Measurements from ENCODE around the gene WDR64.

Gene WDR64

GRCh38 chr1:241808265-241808664 lies 156.2 kb downstream of the WDR64 start:
- DNase-seq: no peak
- TF ChIP-seq CTCF (IDR thresholded peaks at IDR 0.05; ENCODE audit: low read depth, low read length, missing control alignments): no peak
- Histone ChIP-seq H3K27me3 (replicated peaks) (no peaks in the 10 kb centered on the region), H3K4me3 (ENCODE audit: low read depth, low read length) (no peak overlapping the region), H3K36me3 (replicated peaks) (no peaks in the 10 kb centered on the region), H3K27ac (no peak overlapping the region)
- in situ Hi-C loops (cut with HindIII; ENCODE audit: low pct_ligation_motif_present, low sequenced_read_pairs): no loop called here

- Histone ChIP-seq H3K4me3 (ENCODE audit: low read depth, low read length) (no peak overlapping the region), H3K36me3 (replicated peaks) (no peaks in the 10 kb centered on the region), H3K27ac (no peak overlapping the region), H3K27me3 (replicated peaks) (no peaks in the 10 kb centered on the region)
- in situ Hi-C loops (cut with HindIII; ENCODE audit: low pct_ligation_motif_present, low sequenced_read_pairs): no loop called here
- TF ChIP-seq CTCF (IDR thresholded peaks at IDR 0.05; ENCODE audit: low read depth, low read length, missing control alignments): no peak
- DNase-seq: no peak
These were observed 158.8 kb downstream of the WDR64 start for GRCh38 chr1:241810769-241811405.

- no peak overlapping the region for H3K4me3 ChIP-seq (ENCODE audit: low read depth, low read length)
- H3K36me3 ChIP-seq (replicated peaks): no peaks in the 10 kb centered on the region
- H3K27ac ChIP-seq: no peak overlapping the region
- in situ Hi-C loops (cut with HindIII; ENCODE audit: low pct_ligation_motif_present, low sequenced_read_pairs): no loop called here
- H3K27me3 ChIP-seq (replicated peaks): no peaks in the 10 kb centered on the region
- no peak for TF ChIP-seq CTCF (IDR thresholded peaks at IDR 0.05; ENCODE audit: low read depth, low read length, missing control alignments)
- DNase-seq: no peak
These were observed 161.8 kb downstream of the WDR64 start for GRCh38 chr1:241813768-241814320.

- no peaks in the 10 kb centered on the region for H3K27me3 ChIP-seq (replicated peaks)
- in situ Hi-C loops (cut with HindIII; ENCODE audit: low pct_ligation_motif_present, low sequenced_read_pairs): no loop called here
- no peak overlapping the region for H3K27ac ChIP-seq
These were observed 163.9 kb downstream of the WDR64 start for GRCh38 chr1:241816008-241816407.

GRCh38 chr1:241817331-241817792 lies 165.3 kb downstream of the WDR64 start:
- Histone ChIP-seq H3K27me3 (replicated peaks) (no peaks in the 10 kb centered on the region), H3K4me3 (ENCODE audit: low read depth, low read length) (no peak overlapping the region), H3K27ac (no peak overlapping the region), H3K36me3 (replicated peaks) (no peaks in the 10 kb centered on the region)
- in situ Hi-C loops (cut with HindIII; ENCODE audit: low pct_ligation_motif_present, low sequenced_read_pairs): no loop called here
- no peak for DNase-seq
- no peak for TF ChIP-seq CTCF (IDR thresholded peaks at IDR 0.05; ENCODE audit: low read depth, low read length, missing control alignments)

More at GRCh38 chr1:241816008-241816407, 163.9 kb downstream of the WDR64 start:
- Histone ChIP-seq H3K4me3 (ENCODE audit: low read depth, low read length) (no peak overlapping the region), H3K36me3 (replicated peaks) (no peaks in the 10 kb centered on the region)
- DNase-seq: no peak
- no peak for TF ChIP-seq CTCF (IDR thresholded peaks at IDR 0.05; ENCODE audit: low read depth, low read length, missing control alignments)

Measured in brain microvascular endothelial cell (primary cell).